Fibroblast of villous mesenchyme (primary cell): ENCODE results near the gene COL5A3. TPM values are rescaled to one million over a fixed set of nuclear protein-coding genes. Genes with fewer than 3 reads are reported as not detected.

Experiments used
- DNase-seq: peaks from one replicate; pipeline ENCODE4 v3.0.0-alpha.2; 2010; ENCODE audit warnings: low read depth
- H3K4me3 ChIP-seq: 2 replicates; pipeline ENCODE4 v1.5.1; 2011; ENCODE audit warnings: low read depth, mild to moderate bottlenecking, low read length
- CTCF ChIP-seq: IDR thresholded peaks from 2 replicates; pipeline ENCODE4 v1.5.1; 2012; ENCODE audit warnings: low read depth, mild to moderate bottlenecking, low read length; ENCODE audit not compliant: insufficient read depth
- total RNA-seq: library from RNA; depleted of rRNA; stranded (reverse); fragments of >200 nt; gene quantifications from 2 replicates; pipeline ENCODE4 v1.2.3, GENCODE V29; 2012

COL5A3 gene
- total RNA-seq, 1 donor = 5.6 TPM

GRCh38 chr19:10013316-10013715 is 3.0 kb upstream of the COL5A3 start, which contains the start of gene RDH8:
Gene RDH8, plus strand, starts transcription at chr19:10013483. Its CDS starts 15 bp downstream, at chr19:10013498.
- DNase-seq = no peak
- TF ChIP-seq CTCF = no peak
- H3K4me3 ChIP-seq = no peak within 1 kb of the TSS

- no peak overlapping the region for H3K4me3 ChIP-seq
- no peak for DNase-seq
- no peak for TF ChIP-seq CTCF
Measured at GRCh38 chr19:10011974-10012373, 1.7 kb upstream of the COL5A3 start.

- DNase-seq = no peak
- no peak for TF ChIP-seq CTCF
- no peak overlapping the region for H3K4me3 ChIP-seq
Measured at GRCh38 chr19:10010939-10011338, 635 bp upstream of the COL5A3 start.

GRCh38 chr19:10009714-10010224 is 535 bp downstream of the COL5A3 start:
- DNase-seq = peak; percentile 6
- H3K4me3 ChIP-seq = peak overlapping the region; percentile 51
- TF ChIP-seq CTCF = no peak

- no peak for TF ChIP-seq CTCF
- no peak for DNase-seq
- H3K4me3 ChIP-seq = no peak overlapping the region
Measured at GRCh38 chr19:10008184-10008765, 2.0 kb downstream of the COL5A3 start.

- no peak for TF ChIP-seq CTCF
- DNase-seq = peak; percentile 77
- H3K4me3 ChIP-seq = no peak overlapping the region
Measured at GRCh38 chr19:10007371-10008183, 2.7 kb downstream of the COL5A3 start.
